ENCODE results near the gene SCN9A.
"Not testable (repeated sequence)": the region's sequence is repeated elsewhere in the genome, so short reads cannot be mapped to it uniquely, and the experiment has no call there.

The SCN9A gene

GRCh38 chr2:166239548-166239947 lies 136.2 kb downstream of the SCN9A start:
- DNase-seq, result no peak

- no peak for DNase-seq
Measured at GRCh38 chr2:166238176-166238575, 137.6 kb downstream of the SCN9A start.

GRCh38 chr2:166234112-166234846 lies 141.5 kb downstream of the SCN9A start:
- no peak for DNase-seq

GRCh38 chr2:166233244-166233643 lies 142.5 kb downstream of the SCN9A start:
- no peak for DNase-seq

- no peak for DNase-seq
Measured at GRCh38 chr2:166230724-166231070, 145.0 kb downstream of the SCN9A start.

GRCh38 chr2:166230024-166230723 lies 145.6 kb downstream of the SCN9A start:
- no peak for DNase-seq

- no peak for DNase-seq
Measured at GRCh38 chr2:166229678-166230023, 146.1 kb downstream of the SCN9A start.

GRCh38 chr2:166224197-166224596 lies 151.5 kb downstream of the SCN9A start:
- no peak for DNase-seq

- DNase-seq, result no peak
Measured at GRCh38 chr2:166223298-166223697, 152.4 kb downstream of the SCN9A start.

GRCh38 chr2:166211079-166211478 lies 164.7 kb downstream of the SCN9A start:
- DNase-seq, result no peak

- DNase-seq, result not testable (repeated sequence)
Measured at GRCh38 chr2:166209944-166210343, 165.8 kb downstream of the SCN9A start.

GRCh38 chr2:166209367-166209766 lies 166.4 kb downstream of the SCN9A start:
- not testable (repeated sequence) for DNase-seq

GRCh38 chr2:166206153-166206552 lies 169.6 kb downstream of the SCN9A start:
- DNase-seq, result not testable (repeated sequence)

- DNase-seq, result no peak
Measured at GRCh38 chr2:166202778-166203177, 173.0 kb downstream of the SCN9A start.

- no peak for DNase-seq
Measured at GRCh38 chr2:166197446-166197845, 178.3 kb downstream of the SCN9A start.

- no peak for DNase-seq
Measured at GRCh38 chr2:166193407-166193806, 182.3 kb downstream of the SCN9A start.

GRCh38 chr2:166188084-166188483 lies 187.7 kb downstream of the SCN9A start:
- no peak for DNase-seq

GRCh38 chr2:166184789-166185188 lies 191.0 kb downstream of the SCN9A start:
- DNase-seq, result no peak

- DNase-seq, result no peak
Measured at GRCh38 chr2:166181813-166182154, 194.0 kb downstream of the SCN9A start.

- no peak for DNase-seq
Measured at GRCh38 chr2:166180951-166181812, 194.6 kb downstream of the SCN9A start.

GRCh38 chr2:166179201-166179600 lies 196.5 kb downstream of the SCN9A start:
- no peak for DNase-seq

GRCh38 chr2:166173263-166173662 lies 202.5 kb downstream of the SCN9A start:
- DNase-seq, result no peak

GRCh38 chr2:166171216-166171615 lies 204.5 kb downstream of the SCN9A start:
- DNase-seq, result no peak

- DNase-seq, result no peak
Measured at GRCh38 chr2:166170356-166170755, 205.4 kb downstream of the SCN9A start.
